Type B pancreatic cell (in vitro differentiated cells): ENCODE data around the gene COL4A4. TPM values are rescaled to one million over a fixed set of nuclear protein-coding genes. Genes with fewer than 3 reads are reported as not detected.
A peak's percentile ranks its signal among the peaks of the same experiment; 100 is the strongest.
"Not testable (repeated sequence)": the region's sequence is repeated elsewhere in the genome, so short reads cannot be mapped to it uniquely, and the experiment has no call there.

Experiments used
- DNase-seq: peaks from one replicate; pipeline ENCODE4 v3.0.0; 2021; ENCODE audit warnings: mixed read lengths; ENCODE audit not compliant: unreplicated experiment; ENCODE audit errors: extremely low spot score
- H3K27ac Mint-ChIP-seq: 2 replicates; pipeline ENCODE4 v1.8.0; 2021; ENCODE audit warnings: mild to moderate bottlenecking, mixed read lengths
- H3K27me3 Mint-ChIP-seq: 2 replicates; pipeline ENCODE4 v1.8.0; 2021; ENCODE audit warnings: mixed read lengths
- H3K36me3 Mint-ChIP-seq: 2 replicates; pipeline ENCODE4 v1.8.0; 2021; ENCODE audit warnings: mixed read lengths
- H3K4me1 Mint-ChIP-seq: one replicate; pipeline ENCODE4 v1.8.0; 2021; ENCODE audit warnings: mixed read lengths; ENCODE audit not compliant: unreplicated experiment
- H3K4me3 Mint-ChIP-seq: 2 replicates; pipeline ENCODE4 v1.8.0; 2021; ENCODE audit warnings: mild to moderate bottlenecking, mixed read lengths
- H3K9me3 Mint-ChIP-seq: 2 replicates; pipeline ENCODE4 v1.8.0; 2021; ENCODE audit warnings: mixed read lengths
- CTCF ChIP-seq: fragments of 200-600 bp; sonication (generic); conservative IDR thresholded peaks from 2 replicates; pipeline ENCODE4 v1.5.0; 2021; ENCODE audit warnings: antibody characterized with exemption, mild to moderate bottlenecking
- total RNA-seq: library from RNA; stranded (reverse); gene quantifications from 2 replicates; pipeline ENCODE4 v1.2.1, GENCODE V29; 2021; ENCODE audit warnings: low replicate concordance

The COL4A4 gene
- total RNA-seq, 1 donor from 2014 or later, result 1.1 TPM

- Mint-ChIP-seq H3K27me3 (no peaks in the 10 kb centered on the region), H3K36me3 (no peaks in the 10 kb centered on the region), H3K4me3 (no peak overlapping the region), H3K27ac (no peak overlapping the region), H3K9me3 (no peaks in the 10 kb centered on the region), H3K4me1 (no peaks in the 10 kb centered on the region)
- DNase-seq, result no peak
- no peak for TF ChIP-seq CTCF
Measured at GRCh38 chr2:227095346-227095745, 68.7 kb downstream of the COL4A4 start.

GRCh38 chr2:227082286-227082685 is 81.7 kb downstream of the COL4A4 start:
- H3K9me3 Mint-ChIP-seq, result peaks cover 6% of the 10 kb centered on the region
- DNase-seq, result no peak
- no peak overlapping the region for H3K27ac Mint-ChIP-seq
- H3K27me3 Mint-ChIP-seq, result no peaks in the 10 kb centered on the region
- H3K36me3 Mint-ChIP-seq, result no peaks in the 10 kb centered on the region
- H3K4me3 Mint-ChIP-seq, result no peak overlapping the region
- H3K4me1 Mint-ChIP-seq, result no peaks in the 10 kb centered on the region
- no peak for TF ChIP-seq CTCF

GRCh38 chr2:227079726-227080125 is 84.3 kb downstream of the COL4A4 start:
- Mint-ChIP-seq H3K27ac (no peak overlapping the region), H3K9me3 (peaks cover 3% of the 10 kb centered on the region), H3K4me1 (no peaks in the 10 kb centered on the region), H3K36me3 (no peaks in the 10 kb centered on the region), H3K4me3 (no peak overlapping the region), H3K27me3 (no peaks in the 10 kb centered on the region)
- no peak for DNase-seq
- TF ChIP-seq CTCF, result no peak

- H3K9me3 Mint-ChIP-seq, result peaks cover 10% of the 10 kb centered on the region
- not testable (repeated sequence) for DNase-seq, H3K27me3 Mint-ChIP-seq, H3K36me3 Mint-ChIP-seq, H3K4me1 Mint-ChIP-seq, H3K27ac Mint-ChIP-seq
- H3K4me3 Mint-ChIP-seq, result peak overlapping the region; percentile 56
Measured at GRCh38 chr2:227065065-227065464, 98.9 kb downstream of the COL4A4 start.

- Mint-ChIP-seq H3K36me3 (no peaks in the 10 kb centered on the region), H3K4me3 (no peak overlapping the region), H3K27ac (no peak overlapping the region), H3K4me1 (no peaks in the 10 kb centered on the region), H3K27me3 (no peaks in the 10 kb centered on the region), H3K9me3 (peaks cover 4% of the 10 kb centered on the region)
- no peak for DNase-seq
- no peak for TF ChIP-seq CTCF
Measured at GRCh38 chr2:227058888-227059399, 105.1 kb downstream of the COL4A4 start.

- no peak for DNase-seq
- Mint-ChIP-seq H3K9me3 (peaks cover 4% of the 10 kb centered on the region), H3K4me3 (no peak overlapping the region), H3K4me1 (no peaks in the 10 kb centered on the region), H3K36me3 (no peaks in the 10 kb centered on the region), H3K27ac (no peak overlapping the region), H3K27me3 (no peaks in the 10 kb centered on the region)
- TF ChIP-seq CTCF, result no peak
Measured at GRCh38 chr2:227057743-227058447, 106.1 kb downstream of the COL4A4 start.
